GM20000 (cell line): ENCODE data around the gene ENGASE.
"Not testable (repeated sequence)": the region's sequence is repeated elsewhere in the genome, so short reads cannot be mapped to it uniquely, and the experiment has no call there.

Source experiments
- DNase-seq: peaks from one replicate; pipeline ENCODE4 v3.0.0; 2012; ENCODE audit warnings: low spot score
- TF ChIP-seq, protein P1 (sequence below): IDR thresholded peaks from 2 replicates; pipeline ENCODE4 v1.5.1; 2012; ENCODE audit warnings: mild to moderate bottlenecking, control low read depth; ENCODE audit errors: extremely low read depth, missing control alignments

Gene ENGASE

DNA sequence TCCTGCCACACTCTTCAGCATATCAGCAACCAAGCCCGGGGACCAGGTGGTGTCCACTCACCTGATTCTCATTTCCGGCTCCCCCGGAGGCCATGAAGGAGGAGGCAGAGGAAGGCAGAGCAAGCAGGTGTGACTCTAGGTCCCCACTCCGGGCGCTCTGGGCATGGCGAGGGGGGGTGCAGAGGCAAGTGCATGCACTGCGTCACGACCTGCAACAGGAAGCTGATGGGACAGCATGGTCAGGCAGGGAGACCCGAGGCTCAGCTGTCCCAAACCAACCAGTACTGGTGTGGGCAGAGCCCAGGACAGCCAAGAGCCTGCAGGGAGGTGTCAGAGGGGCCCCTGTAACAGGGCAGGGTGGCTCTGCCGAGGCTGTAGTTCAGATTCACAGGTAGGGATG lies 2.1 kb upstream of the ENGASE start:
- no peak for DNase-seq
- TF ChIP-seq, protein P1, sequence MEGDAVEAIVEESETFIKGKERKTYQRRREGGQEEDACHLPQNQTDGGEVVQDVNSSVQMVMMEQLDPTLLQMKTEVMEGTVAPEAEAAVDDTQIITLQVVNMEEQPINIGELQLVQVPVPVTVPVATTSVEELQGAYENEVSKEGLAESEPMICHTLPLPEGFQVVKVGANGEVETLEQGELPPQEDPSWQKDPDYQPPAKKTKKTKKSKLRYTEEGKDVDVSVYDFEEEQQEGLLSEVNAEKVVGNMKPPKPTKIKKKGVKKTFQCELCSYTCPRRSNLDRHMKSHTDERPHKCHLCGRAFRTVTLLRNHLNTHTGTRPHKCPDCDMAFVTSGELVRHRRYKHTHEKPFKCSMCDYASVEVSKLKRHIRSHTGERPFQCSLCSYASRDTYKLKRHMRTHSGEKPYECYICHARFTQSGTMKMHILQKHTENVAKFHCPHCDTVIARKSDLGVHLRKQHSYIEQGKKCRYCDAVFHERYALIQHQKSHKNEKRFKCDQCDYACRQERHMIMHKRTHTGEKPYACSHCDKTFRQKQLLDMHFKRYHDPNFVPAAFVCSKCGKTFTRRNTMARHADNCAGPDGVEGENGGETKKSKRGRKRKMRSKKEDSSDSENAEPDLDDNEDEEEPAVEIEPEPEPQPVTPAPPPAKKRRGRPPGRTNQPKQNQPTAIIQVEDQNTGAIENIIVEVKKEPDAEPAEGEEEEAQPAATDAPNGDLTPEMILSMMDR: no peak

DNA sequence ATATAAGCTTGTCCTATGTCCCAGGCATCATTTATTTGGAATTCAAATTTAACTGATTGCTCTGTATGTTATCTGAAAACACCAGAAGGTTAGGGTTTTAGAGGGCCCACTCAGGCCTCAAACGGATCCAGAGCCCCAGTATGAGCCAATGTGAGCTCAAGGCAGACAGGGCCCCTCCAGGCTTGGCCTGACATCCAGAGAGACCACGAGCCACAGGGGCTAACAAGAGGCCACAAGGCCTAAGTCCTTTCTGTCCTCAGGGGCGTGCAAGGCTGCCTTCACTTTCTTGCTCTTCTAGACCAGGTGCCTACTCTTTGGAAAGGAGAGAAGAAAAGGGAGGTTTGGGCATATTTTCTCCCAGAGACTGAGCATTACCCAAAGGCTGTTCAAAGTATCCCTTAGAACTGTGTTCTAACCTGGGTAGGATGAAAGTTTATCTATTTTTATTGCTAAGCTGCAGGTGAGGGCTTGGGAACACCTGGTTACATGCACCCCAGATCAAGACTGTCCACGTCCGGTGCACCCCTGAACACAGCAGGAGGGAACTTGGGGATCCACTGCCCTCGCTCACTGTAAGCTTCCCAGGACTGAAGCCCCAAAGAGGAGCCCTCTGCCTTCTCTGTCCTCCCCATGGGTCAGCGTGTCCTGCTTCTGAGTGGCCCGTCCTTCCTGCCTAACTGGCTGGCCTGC lies 1.5 kb upstream of the ENGASE start:
- TF ChIP-seq, protein P1: no peak
- no peak for DNase-seq

DNA sequence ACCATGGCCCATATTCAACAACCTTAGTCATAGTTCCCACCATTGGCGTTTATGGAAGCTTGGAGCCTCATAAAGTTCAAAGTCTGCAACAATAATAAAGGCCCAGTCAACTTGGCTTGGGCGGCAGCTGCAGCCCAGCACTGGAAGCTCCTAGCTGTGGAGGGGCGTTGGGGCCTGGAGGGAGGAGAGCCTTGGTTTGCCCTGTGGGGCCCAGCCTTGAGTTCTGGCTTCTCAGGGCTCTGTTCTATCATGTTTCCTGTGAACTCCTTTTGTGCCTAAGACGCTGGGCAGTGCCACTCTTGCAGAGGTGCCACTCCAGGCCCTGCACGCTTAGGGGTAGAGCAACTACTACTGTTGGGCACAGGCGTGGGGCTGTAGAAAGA lies 927 bp upstream of the ENGASE start:
- TF ChIP-seq, protein P1: no peak
- DNase-seq: no peak

GRCh38 chr17:79074121-79074648 lies 439 bp upstream of the ENGASE start:
- DNase-seq: not testable (repeated sequence)

- TF ChIP-seq, protein P1: no peak
- peak; percentile 50 for DNase-seq
Observed at GRCh38 chr17:79075446-79075750, 774 bp downstream of the ENGASE start.

GRCh38 chr17:79075861-79076406 lies 1.3 kb downstream of the ENGASE start:
- peak; percentile 15 for DNase-seq
- TF ChIP-seq, protein P1: no peak

DNA sequence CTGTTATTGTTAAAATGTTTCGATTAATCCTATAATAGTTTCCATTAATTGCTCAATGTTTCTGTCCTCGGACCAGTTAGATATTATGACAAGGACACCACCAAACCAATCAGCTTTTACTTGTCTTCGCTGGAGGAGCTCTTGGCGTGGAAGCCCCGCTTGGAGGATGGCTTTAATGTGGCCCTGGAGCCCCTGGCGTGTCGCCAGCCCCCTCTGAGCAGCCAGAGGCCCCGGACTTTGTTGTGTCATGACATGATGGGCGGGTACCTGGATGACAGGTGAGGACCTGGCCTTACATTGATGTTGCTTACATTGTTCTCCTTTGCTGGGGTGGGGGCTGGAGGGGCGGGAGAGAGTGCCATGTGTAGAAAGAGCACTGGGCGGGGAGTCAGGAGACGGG lies 3.0 kb downstream of the ENGASE start:
- TF ChIP-seq, protein P1: no peak
- DNase-seq: peak; percentile 12
